CD4-positive, alpha-beta T cell (primary cell): ENCODE measurements around the gene FAM229B. TPM values are rescaled to one million over a fixed set of nuclear protein-coding genes. Genes with fewer than 3 reads are reported as not detected.

Experiments used
- ATAC-seq: fragments of 200-7000 bp; cut with Tn5 transposase; one replicate; pipeline ENCODE4 v1.10.0; 2022; ENCODE audit warnings: mild to moderate bottlenecking; ENCODE audit not compliant: poor library complexity
- CTCF ChIA-PET: fragments of 350-600 bp; sonication (Branson Sonifier 250); formaldehyde crosslinking; loops from one replicate; lab custom pipeline; 2021; ENCODE audit warnings: antibody characterized with exemption, inconsistent platforms; lab: Charles Lee
- POLR2A ChIA-PET: fragments of 350-600 bp; sonication (Branson Sonifier 250); formaldehyde crosslinking; loops from one replicate; lab custom pipeline; 2021; ENCODE audit warnings: antibody characterized with exemption, inconsistent platforms; lab: Charles Lee
- DNase-seq, 14 experiments: peaks; one replicate each; pipeline ENCODE4 v3.0.0-alpha.2; 2013 to 2020; ENCODE audit warnings: mixed read lengths in 2 of 14
- H3K27ac ChIP-seq, 2 donors: one replicate each; pipeline versions ENCODE4 v1.5.1 to v1.7.0; 2013; ENCODE audit warnings: low read length in 2 of 2, low read depth in 1 of 2, mild to moderate bottlenecking in 1 of 2
- H3K27me3 ChIP-seq, 2 experiments: 1 replicate in 1 of 2; 2 replicates in 1 of 2; pipeline versions ENCODE4 v1.6.1 to v1.7.0; 2013; ENCODE audit warnings: low read length in 2 of 2, control low read depth in 1 of 2, mild to moderate bottlenecking in 1 of 2, moderate library complexity in 1 of 2; ENCODE audit not compliant: insufficient read depth in 2 of 2, control insufficient read depth in 1 of 2
- H3K36me3 ChIP-seq: one replicate; pipeline ENCODE4 v1.6.1; 2013; ENCODE audit warnings: low read length, control low read depth; ENCODE audit not compliant: insufficient read depth
- H3K4me1 ChIP-seq: one replicate; pipeline ENCODE4 v1.6.1; 2013; ENCODE audit warnings: low read length, control low read depth; ENCODE audit not compliant: insufficient read depth
- H3K4me3 ChIP-seq: one replicate; pipeline ENCODE4 v1.5.1; 2013; ENCODE audit warnings: mild to moderate bottlenecking, low read length, moderate library complexity
- H3K9me3 ChIP-seq, 2 experiments: 1 replicate in 1 of 2; 2 replicates in 1 of 2; pipeline versions ENCODE4 v1.6.1 to v1.7.0; 2013; ENCODE audit warnings: low read length in 2 of 2, mild to moderate bottlenecking in 2 of 2, control low read depth in 1 of 2, moderate library complexity in 1 of 2; ENCODE audit not compliant: control insufficient read depth in 1 of 2, insufficient read depth in 1 of 2
- H3K27ac Mint-ChIP-seq: one replicate; pipeline ENCODE4 v1.8.0; 2020; ENCODE audit warnings: mixed read lengths
- H3K27me3 Mint-ChIP-seq: one replicate; pipeline ENCODE4 v1.8.0; 2021; ENCODE audit warnings: mixed read lengths
- H3K36me3 Mint-ChIP-seq: one replicate; pipeline ENCODE4 v1.8.0; 2021; ENCODE audit warnings: low read depth, mixed read lengths
- H3K4me1 Mint-ChIP-seq: one replicate; pipeline ENCODE4 v1.8.0; 2021; ENCODE audit warnings: low read depth, mixed read lengths
- H3K4me3 Mint-ChIP-seq: one replicate; pipeline ENCODE4 v1.8.0; 2020; ENCODE audit warnings: mild to moderate bottlenecking, mixed read lengths
- H3K9me3 Mint-ChIP-seq: one replicate; pipeline ENCODE4 v1.8.0; 2020; ENCODE audit warnings: mixed read lengths
- CTCF ChIP-seq: fragments of 200-600 bp; IDR thresholded peaks from one replicate; pipeline ENCODE4 v1.8.0; 2022; ENCODE audit warnings: antibody characterized with exemption, mild to moderate bottlenecking
- intact Hi-C, 2 experiments: fragments of 100-400 bp; cut with DNase I in 1 of 2; cut with micrococcal nuclease in 1 of 2; formaldehyde crosslinking; loops; one replicate each; pipeline versions ENCODE4 v1.15.1 to v1.9.0; 2023 to 2025; cut with DNase I, micrococcal nuclease
- total RNA-seq, 174 experiments: library from RNA in 2 of 174; stranded (reverse) in 2 of 174; gene quantifications; one replicate each; pipeline ENCODE4 v1.2.3 and lab custom pipeline; 2021 to 2026

The FAM229B gene
- total RNA-seq, 2 experiments from 2014 or later: 3.6 to 4.4 TPM

- ChIA-PET POLR2A (no interaction called here), CTCF (no interaction called here)
- no peak for TF ChIP-seq CTCF
- intact Hi-C loops: no loop called here
- H3K4me1 ChIP-seq: no peaks in the 10 kb centered on the region
- no peaks in the 10 kb centered on the region for H3K36me3 ChIP-seq
- ATAC-seq: no peak
- H3K4me3 ChIP-seq: no peak overlapping the region
- no peaks in the 10 kb centered on the region for H3K9me3 ChIP-seq
- H3K9me3 Mint-ChIP-seq: no peaks in the 10 kb centered on the region
- no peak overlapping the region for H3K27ac Mint-ChIP-seq
- no peak for DNase-seq
- no peaks in the 10 kb centered on the region for H3K4me1 Mint-ChIP-seq
- no peaks in the 10 kb centered on the region for H3K36me3 Mint-ChIP-seq
- H3K27me3 ChIP-seq: peaks cover 0 to 10% of the 10 kb centered on the region in 2 experiments
- peaks cover 18% of the 10 kb centered on the region for H3K27me3 Mint-ChIP-seq
- H3K4me3 Mint-ChIP-seq: no peak overlapping the region
- no peak overlapping the region for H3K27ac ChIP-seq
Measured at GRCh38 chr6:112113918-112114317, 26.5 kb downstream of the FAM229B start.

- no peaks in the 10 kb centered on the region for H3K36me3 Mint-ChIP-seq
- no peaks in the 10 kb centered on the region for H3K9me3 ChIP-seq
- H3K27ac ChIP-seq: no peak overlapping the region
- ChIA-PET POLR2A (no interaction called here), CTCF (no interaction called here)
- ATAC-seq: no peak
- H3K27ac Mint-ChIP-seq: no peak overlapping the region
- no peaks in the 10 kb centered on the region for H3K4me1 Mint-ChIP-seq
- H3K4me1 ChIP-seq: no peaks in the 10 kb centered on the region
- peaks cover 18% of the 10 kb centered on the region for H3K27me3 Mint-ChIP-seq
- no peak for TF ChIP-seq CTCF
- H3K9me3 Mint-ChIP-seq: no peaks in the 10 kb centered on the region
- no peak for DNase-seq
- H3K4me3 ChIP-seq: no peak overlapping the region
- H3K4me3 Mint-ChIP-seq: no peak overlapping the region
- peaks cover 0 to 10% of the 10 kb centered on the region in 2 experiments for H3K27me3 ChIP-seq
- H3K36me3 ChIP-seq: no peaks in the 10 kb centered on the region
- intact Hi-C loops: no loop called here
Measured at GRCh38 chr6:112114577-112115223, 27.3 kb downstream of the FAM229B start.

- Mint-ChIP-seq H3K9me3 (no peaks in the 10 kb centered on the region), H3K27me3 (peaks cover 18% of the 10 kb centered on the region), H3K36me3 (no peaks in the 10 kb centered on the region), H3K4me3 (no peak overlapping the region), H3K4me1 (no peaks in the 10 kb centered on the region), H3K27ac (no peak overlapping the region)
- H3K36me3 ChIP-seq: no peaks in the 10 kb centered on the region
- H3K27ac ChIP-seq: no peak overlapping the region
- H3K9me3 ChIP-seq: no peaks in the 10 kb centered on the region
- H3K27me3 ChIP-seq: peaks cover 0 to 10% of the 10 kb centered on the region in 2 experiments
- ChIA-PET POLR2A (no interaction called here), CTCF (no interaction called here)
- H3K4me1 ChIP-seq: no peaks in the 10 kb centered on the region
- intact Hi-C loops: no loop called here
- no peak for TF ChIP-seq CTCF
- ATAC-seq (no peak), DNase-seq (no peak)
- no peak overlapping the region for H3K4me3 ChIP-seq
Measured at GRCh38 chr6:112116221-112116620, 28.8 kb downstream of the FAM229B start.
